ELF-1 (cell line): ENCODE measurements around the gene NIT1.

Experiments
- DNase-seq: peaks from one replicate; pipeline ENCODE4 v3.0.0-alpha.2; 2016; ENCODE audit warnings: low read depth, low spot score

The NIT1 gene

GRCh38 chr1:161153176-161153575 lies 35.3 kb downstream of the NIT1 start:
- DNase-seq: no peak

- peak; percentile 87 for DNase-seq
Measured at GRCh38 chr1:161153682-161154337, 35.9 kb downstream of the NIT1 start, which contains the start of gene UFC1. TSS of gene UFC1 (plus strand) at chr1:161153978. CDS start at chr1:161153998, 20 bp downstream.

- no peak for DNase-seq
Measured at GRCh38 chr1:161157867-161158266, 40.0 kb downstream of the NIT1 start.

- DNase-seq: no peak
Measured at GRCh38 chr1:161158316-161159010, 40.6 kb downstream of the NIT1 start.

- DNase-seq: peak; percentile 95
Measured at GRCh38 chr1:161159087-161159912, 41.4 kb downstream of the NIT1 start, which contains the start of gene USP21. TSS of gene USP21 (plus strand) at chr1:161159500. CDS start at chr1:161160641, 1,141 bp downstream.

- no peak for DNase-seq
Measured at GRCh38 chr1:161159913-161160243, 42.0 kb downstream of the NIT1 start.

- DNase-seq: no peak
Measured at GRCh38 chr1:161160671-161161145, 42.8 kb downstream of the NIT1 start.

- DNase-seq: no peak
Measured at GRCh38 chr1:161161652-161162051, 43.7 kb downstream of the NIT1 start.

GRCh38 chr1:161162052-161162451 lies 44.1 kb downstream of the NIT1 start:
- DNase-seq: no peak

GRCh38 chr1:161162806-161163205 lies 44.9 kb downstream of the NIT1 start:
- no peak for DNase-seq

GRCh38 chr1:161163793-161164192 lies 45.9 kb downstream of the NIT1 start:
- no peak for DNase-seq

GRCh38 chr1:161164901-161165610 lies 47.2 kb downstream of the NIT1 start:
- DNase-seq: no peak

GRCh38 chr1:161165742-161166668 lies 48.1 kb downstream of the NIT1 start, which contains the start of gene PPOX:
TSS of gene PPOX (plus strand) at chr1:161166426. CDS start at chr1:161166848, 422 bp downstream.
- DNase-seq: peak; percentile 98

- peak; percentile 68 for DNase-seq
Measured at GRCh38 chr1:161166669-161167548, 49.0 kb downstream of the NIT1 start.

- DNase-seq: no peak
Measured at GRCh38 chr1:161168906-161169305, 51.0 kb downstream of the NIT1 start.
